ENCODE results near the gene CCSER1.

DNA sequence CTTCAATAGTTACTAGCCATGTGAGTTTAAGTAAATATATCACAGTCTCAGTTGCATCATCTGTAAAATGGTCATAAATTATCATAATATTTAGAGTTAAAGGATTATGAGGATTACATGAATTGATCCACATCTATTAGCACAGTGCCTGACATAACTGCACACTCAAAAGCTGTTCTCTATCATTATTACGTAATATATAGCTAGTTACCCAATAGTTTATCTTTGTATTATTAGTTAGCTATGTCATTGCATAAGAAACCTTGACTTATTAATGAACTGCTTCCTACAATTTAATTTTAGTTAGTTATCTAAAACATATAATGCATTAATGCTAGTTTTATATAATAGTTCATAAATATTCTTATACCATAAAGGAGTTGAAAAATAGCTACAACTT lies 1099.7 kb downstream of the CCSER1 start:
- TF ChIP-seq, protein P1, sequence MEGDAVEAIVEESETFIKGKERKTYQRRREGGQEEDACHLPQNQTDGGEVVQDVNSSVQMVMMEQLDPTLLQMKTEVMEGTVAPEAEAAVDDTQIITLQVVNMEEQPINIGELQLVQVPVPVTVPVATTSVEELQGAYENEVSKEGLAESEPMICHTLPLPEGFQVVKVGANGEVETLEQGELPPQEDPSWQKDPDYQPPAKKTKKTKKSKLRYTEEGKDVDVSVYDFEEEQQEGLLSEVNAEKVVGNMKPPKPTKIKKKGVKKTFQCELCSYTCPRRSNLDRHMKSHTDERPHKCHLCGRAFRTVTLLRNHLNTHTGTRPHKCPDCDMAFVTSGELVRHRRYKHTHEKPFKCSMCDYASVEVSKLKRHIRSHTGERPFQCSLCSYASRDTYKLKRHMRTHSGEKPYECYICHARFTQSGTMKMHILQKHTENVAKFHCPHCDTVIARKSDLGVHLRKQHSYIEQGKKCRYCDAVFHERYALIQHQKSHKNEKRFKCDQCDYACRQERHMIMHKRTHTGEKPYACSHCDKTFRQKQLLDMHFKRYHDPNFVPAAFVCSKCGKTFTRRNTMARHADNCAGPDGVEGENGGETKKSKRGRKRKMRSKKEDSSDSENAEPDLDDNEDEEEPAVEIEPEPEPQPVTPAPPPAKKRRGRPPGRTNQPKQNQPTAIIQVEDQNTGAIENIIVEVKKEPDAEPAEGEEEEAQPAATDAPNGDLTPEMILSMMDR (IDR thresholded peaks at IDR 0.05; ENCODE audit: low read depth, low read length, missing input control), result no peak
- TF ChIP-seq, protein P2, sequence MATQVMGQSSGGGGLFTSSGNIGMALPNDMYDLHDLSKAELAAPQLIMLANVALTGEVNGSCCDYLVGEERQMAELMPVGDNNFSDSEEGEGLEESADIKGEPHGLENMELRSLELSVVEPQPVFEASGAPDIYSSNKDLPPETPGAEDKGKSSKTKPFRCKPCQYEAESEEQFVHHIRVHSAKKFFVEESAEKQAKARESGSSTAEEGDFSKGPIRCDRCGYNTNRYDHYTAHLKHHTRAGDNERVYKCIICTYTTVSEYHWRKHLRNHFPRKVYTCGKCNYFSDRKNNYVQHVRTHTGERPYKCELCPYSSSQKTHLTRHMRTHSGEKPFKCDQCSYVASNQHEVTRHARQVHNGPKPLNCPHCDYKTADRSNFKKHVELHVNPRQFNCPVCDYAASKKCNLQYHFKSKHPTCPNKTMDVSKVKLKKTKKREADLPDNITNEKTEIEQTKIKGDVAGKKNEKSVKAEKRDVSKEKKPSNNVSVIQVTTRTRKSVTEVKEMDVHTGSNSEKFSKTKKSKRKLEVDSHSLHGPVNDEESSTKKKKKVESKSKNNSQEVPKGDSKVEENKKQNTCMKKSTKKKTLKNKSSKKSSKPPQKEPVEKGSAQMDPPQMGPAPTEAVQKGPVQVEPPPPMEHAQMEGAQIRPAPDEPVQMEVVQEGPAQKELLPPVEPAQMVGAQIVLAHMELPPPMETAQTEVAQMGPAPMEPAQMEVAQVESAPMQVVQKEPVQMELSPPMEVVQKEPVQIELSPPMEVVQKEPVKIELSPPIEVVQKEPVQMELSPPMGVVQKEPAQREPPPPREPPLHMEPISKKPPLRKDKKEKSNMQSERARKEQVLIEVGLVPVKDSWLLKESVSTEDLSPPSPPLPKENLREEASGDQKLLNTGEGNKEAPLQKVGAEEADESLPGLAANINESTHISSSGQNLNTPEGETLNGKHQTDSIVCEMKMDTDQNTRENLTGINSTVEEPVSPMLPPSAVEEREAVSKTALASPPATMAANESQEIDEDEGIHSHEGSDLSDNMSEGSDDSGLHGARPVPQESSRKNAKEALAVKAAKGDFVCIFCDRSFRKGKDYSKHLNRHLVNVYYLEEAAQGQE (IDR thresholded peaks at IDR 0.05), result no peak
- TF ChIP-seq RAD21 (IDR thresholded peaks at IDR 0.05), result no peak
- no peak for TF ChIP-seq TAF1 (conservative IDR thresholded peaks at IDR 0.05)
- TF ChIP-seq FOXA1 (IDR thresholded peaks at IDR 0.05), result no peak
- TF ChIP-seq, protein P3, sequence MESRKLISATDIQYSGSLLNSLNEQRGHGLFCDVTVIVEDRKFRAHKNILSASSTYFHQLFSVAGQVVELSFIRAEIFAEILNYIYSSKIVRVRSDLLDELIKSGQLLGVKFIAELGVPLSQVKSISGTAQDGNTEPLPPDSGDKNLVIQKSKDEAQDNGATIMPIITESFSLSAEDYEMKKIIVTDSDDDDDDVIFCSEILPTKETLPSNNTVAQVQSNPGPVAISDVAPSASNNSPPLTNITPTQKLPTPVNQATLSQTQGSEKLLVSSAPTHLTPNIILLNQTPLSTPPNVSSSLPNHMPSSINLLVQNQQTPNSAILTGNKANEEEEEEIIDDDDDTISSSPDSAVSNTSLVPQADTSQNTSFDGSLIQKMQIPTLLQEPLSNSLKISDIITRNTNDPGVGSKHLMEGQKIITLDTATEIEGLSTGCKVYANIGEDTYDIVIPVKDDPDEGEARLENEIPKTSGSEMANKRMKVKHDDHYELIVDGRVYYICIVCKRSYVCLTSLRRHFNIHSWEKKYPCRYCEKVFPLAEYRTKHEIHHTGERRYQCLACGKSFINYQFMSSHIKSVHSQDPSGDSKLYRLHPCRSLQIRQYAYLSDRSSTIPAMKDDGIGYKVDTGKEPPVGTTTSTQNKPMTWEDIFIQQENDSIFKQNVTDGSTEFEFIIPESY (IDR thresholded peaks at IDR 0.05), result no peak
- TF ChIP-seq, protein P4, sequence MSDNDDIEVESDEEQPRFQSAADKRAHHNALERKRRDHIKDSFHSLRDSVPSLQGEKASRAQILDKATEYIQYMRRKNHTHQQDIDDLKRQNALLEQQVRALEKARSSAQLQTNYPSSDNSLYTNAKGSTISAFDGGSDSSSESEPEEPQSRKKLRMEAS (IDR thresholded peaks at IDR 0.05), result no peak
- no peak for TF ChIP-seq EGR1 (IDR thresholded peaks at IDR 0.05; ENCODE audit: low read depth in 2 of 2)
- TF ChIP-seq JUND (IDR thresholded peaks at IDR 0.05), result no peak
- no peak for TF ChIP-seq GABPA (IDR thresholded peaks at IDR 0.05 in 1 of 2, conservative IDR thresholded peaks at IDR 0.05 in 1 of 2)
- TF ChIP-seq, protein P5, sequence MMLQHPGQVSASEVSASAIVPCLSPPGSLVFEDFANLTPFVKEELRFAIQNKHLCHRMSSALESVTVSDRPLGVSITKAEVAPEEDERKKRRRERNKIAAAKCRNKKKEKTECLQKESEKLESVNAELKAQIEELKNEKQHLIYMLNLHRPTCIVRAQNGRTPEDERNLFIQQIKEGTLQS (IDR thresholded peaks at IDR 0.05), result no peak

Measured in liver (tissue), 3 donors.